ENCODE data around the gene MS4A18.

Gene MS4A18

GRCh38 chr11:60739114-60739513 lies 14.6 kb downstream of the MS4A18 start:
- H3K27me3 ChIP-seq (ENCODE audit: insufficient read depth, low read length), result no peaks in the 10 kb centered on the region
- H3K9ac ChIP-seq (ENCODE audit: low read depth, low read length), result no peak overlapping the region
- H3K9me3 ChIP-seq (ENCODE audit: insufficient read depth, low read depth, low read length), result no peaks in the 10 kb centered on the region
- H3K36me3 ChIP-seq (ENCODE audit: insufficient read depth, low read length), result no peaks in the 10 kb centered on the region
- H3K27ac ChIP-seq (ENCODE audit: low read depth, low read length), result no peak overlapping the region
- no peaks in the 10 kb centered on the region for H3K4me1 ChIP-seq (ENCODE audit: insufficient read depth, low read length)
- 83% methylated on average over 7 of the region's 7 CpGs for WGBS
- no peak overlapping the region for H3K4me3 ChIP-seq (ENCODE audit: low read length)

- no peaks in the 10 kb centered on the region for H3K36me3 ChIP-seq (ENCODE audit: insufficient read depth, low read length)
- peaks cover 2% of the 10 kb centered on the region; the same call in 1 of the 2 replicates for H3K4me1 ChIP-seq (ENCODE audit: insufficient read depth, low read length)
- no peak overlapping the region for H3K4me3 ChIP-seq (ENCODE audit: low read length)
- H3K27me3 ChIP-seq (ENCODE audit: insufficient read depth, low read length), result no peaks in the 10 kb centered on the region
- no peak overlapping the region for H3K9ac ChIP-seq (ENCODE audit: low read depth, low read length)
- no peaks in the 10 kb centered on the region for H3K9me3 ChIP-seq (ENCODE audit: insufficient read depth, low read depth, low read length)
- H3K27ac ChIP-seq (ENCODE audit: low read depth, low read length), result no peak overlapping the region
Measured at GRCh38 chr11:60740573-60740972, 16.1 kb downstream of the MS4A18 start.

DNA sequence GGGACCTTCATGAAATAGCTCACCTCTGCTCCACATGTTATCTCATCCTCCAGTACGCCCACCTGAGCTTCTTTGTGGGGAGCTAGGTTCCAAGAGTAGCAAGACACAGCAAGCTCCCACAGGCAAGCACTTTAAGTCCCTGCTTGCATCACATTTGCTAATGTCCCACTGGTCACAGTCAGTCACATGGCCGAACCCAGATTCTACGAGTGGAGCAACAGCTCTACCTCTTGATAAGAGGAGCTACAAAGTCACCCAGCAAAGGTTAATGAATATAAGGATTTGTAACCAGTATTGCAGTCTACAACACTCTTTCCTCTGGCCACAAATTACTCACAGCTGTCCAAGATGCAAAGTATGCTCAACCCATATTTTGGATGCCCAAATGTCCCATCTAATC lies 16.9 kb downstream of the MS4A18 start:
- H3K9me3 ChIP-seq (ENCODE audit: insufficient read depth, low read depth, low read length), result no peaks in the 10 kb centered on the region
- no peaks in the 10 kb centered on the region for H3K27me3 ChIP-seq (ENCODE audit: insufficient read depth, low read length)
- H3K9ac ChIP-seq (ENCODE audit: low read depth, low read length), result no peak overlapping the region
- no peak overlapping the region for H3K4me3 ChIP-seq (ENCODE audit: low read length)
- WGBS, result 94% methylated on average over 3 of the region's 3 CpGs
- no peaks in the 10 kb centered on the region for H3K36me3 ChIP-seq (ENCODE audit: insufficient read depth, low read length)
- H3K27ac ChIP-seq (ENCODE audit: low read depth, low read length), result no peak overlapping the region
- peaks cover 4% of the 10 kb centered on the region; the same call in 1 of the 2 replicates for H3K4me1 ChIP-seq (ENCODE audit: insufficient read depth, low read length)

- WGBS, result 100% methylated on average over 1 of the region's 1 CpG
- no peaks in the 10 kb centered on the region for H3K36me3 ChIP-seq (ENCODE audit: insufficient read depth, low read length)
- H3K9ac ChIP-seq (ENCODE audit: low read depth, low read length), result no peak overlapping the region
- no peak overlapping the region for H3K4me3 ChIP-seq (ENCODE audit: low read length)
- H3K27ac ChIP-seq (ENCODE audit: low read depth, low read length), result no peak overlapping the region
- no peaks in the 10 kb centered on the region for H3K9me3 ChIP-seq (ENCODE audit: insufficient read depth, low read depth, low read length)
- H3K27me3 ChIP-seq (ENCODE audit: insufficient read depth, low read length), result no peaks in the 10 kb centered on the region
- peaks cover 4% of the 10 kb centered on the region; the same call in 1 of the 2 replicates for H3K4me1 ChIP-seq (ENCODE audit: insufficient read depth, low read length)
Measured at GRCh38 chr11:60743058-60743457, 18.5 kb downstream of the MS4A18 start.

DNA sequence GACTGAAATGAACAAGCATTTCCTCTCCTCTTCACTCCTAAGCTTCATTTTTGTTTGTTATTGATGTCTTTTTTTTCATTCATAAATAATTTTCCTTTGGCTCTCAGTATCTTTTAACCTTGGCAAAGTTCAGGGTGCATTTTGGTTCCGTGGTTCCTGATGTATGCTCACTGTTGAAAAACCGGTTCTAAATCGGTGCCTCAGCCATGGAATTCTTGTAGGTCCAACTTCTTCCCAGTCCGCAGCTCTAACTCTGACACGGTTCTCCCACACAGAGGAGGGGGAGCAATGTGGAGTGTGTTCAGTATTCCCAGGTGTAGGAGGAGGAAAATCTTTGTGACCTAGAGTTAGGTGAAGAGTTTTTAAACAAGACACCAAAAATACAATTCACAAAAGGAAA lies 19.6 kb downstream of the MS4A18 start:
- WGBS, result 85% methylated on average over 5 of the region's 5 CpGs
- Histone ChIP-seq H3K4me1 (ENCODE audit: insufficient read depth, low read length) (peaks cover 4% of the 10 kb centered on the region; the same call in 1 of the 2 replicates), H3K9me3 (ENCODE audit: insufficient read depth, low read depth, low read length) (no peaks in the 10 kb centered on the region), H3K27ac (ENCODE audit: low read depth, low read length) (no peak overlapping the region), H3K27me3 (ENCODE audit: insufficient read depth, low read length) (no peaks in the 10 kb centered on the region), H3K4me3 (ENCODE audit: low read length) (no peak overlapping the region), H3K9ac (ENCODE audit: low read depth, low read length) (no peak overlapping the region), H3K36me3 (ENCODE audit: insufficient read depth, low read length) (no peaks in the 10 kb centered on the region)

DNA sequence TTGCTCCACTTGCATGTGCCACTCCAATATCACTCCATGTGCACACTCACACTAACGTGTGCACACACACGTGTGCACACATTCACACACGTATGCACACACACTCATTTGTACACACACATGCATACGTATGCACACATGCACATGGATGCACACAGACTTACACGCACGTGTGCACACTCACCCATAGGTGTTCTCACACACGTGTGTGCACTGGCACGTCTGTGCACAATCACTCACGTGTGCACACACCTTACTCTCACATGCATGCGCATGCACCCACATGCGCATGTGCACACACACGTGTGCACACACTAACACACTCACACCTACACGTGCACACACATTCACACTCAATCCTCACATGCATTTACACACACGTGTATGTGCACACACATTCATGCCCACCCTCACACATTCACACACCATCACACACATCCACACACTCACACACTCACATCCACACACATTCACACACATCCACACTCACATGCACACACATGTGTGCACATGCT lies 22.9 kb downstream of the MS4A18 start:
- H3K4me3 ChIP-seq (ENCODE audit: low read length), result no peak overlapping the region
- no peaks in the 10 kb centered on the region for H3K27me3 ChIP-seq (ENCODE audit: insufficient read depth, low read length)
- WGBS, result 94% methylated on average over 14 of the region's 14 CpGs

GRCh38 chr11:60748225-60748624 lies 23.7 kb downstream of the MS4A18 start:
- Histone ChIP-seq H3K27ac (ENCODE audit: low read depth, low read length) (no peak overlapping the region), H3K9me3 (ENCODE audit: insufficient read depth, low read depth, low read length) (no peaks in the 10 kb centered on the region), H3K4me3 (ENCODE audit: low read length) (no peak overlapping the region), H3K27me3 (ENCODE audit: insufficient read depth, low read length) (no peaks in the 10 kb centered on the region), H3K4me1 (ENCODE audit: insufficient read depth, low read length) (peaks cover 4% of the 10 kb centered on the region; the same call in 1 of the 2 replicates), H3K36me3 (ENCODE audit: insufficient read depth, low read length) (no peaks in the 10 kb centered on the region), H3K9ac (ENCODE audit: low read depth, low read length) (no peak overlapping the region)
- WGBS, result 90% methylated on average over 17 of the region's 17 CpGs

More for the DNA sequence above, 22.9 kb downstream of the MS4A18 start:
- Histone ChIP-seq H3K9me3 (ENCODE audit: insufficient read depth, low read depth, low read length) (no peaks in the 10 kb centered on the region), H3K27ac (ENCODE audit: low read depth, low read length) (no peak overlapping the region), H3K9ac (ENCODE audit: low read depth, low read length) (no peak overlapping the region), H3K4me1 (ENCODE audit: insufficient read depth, low read length) (peaks cover 4% of the 10 kb centered on the region; the same call in 1 of the 2 replicates), H3K36me3 (ENCODE audit: insufficient read depth, low read length) (no peaks in the 10 kb centered on the region)

DNA sequence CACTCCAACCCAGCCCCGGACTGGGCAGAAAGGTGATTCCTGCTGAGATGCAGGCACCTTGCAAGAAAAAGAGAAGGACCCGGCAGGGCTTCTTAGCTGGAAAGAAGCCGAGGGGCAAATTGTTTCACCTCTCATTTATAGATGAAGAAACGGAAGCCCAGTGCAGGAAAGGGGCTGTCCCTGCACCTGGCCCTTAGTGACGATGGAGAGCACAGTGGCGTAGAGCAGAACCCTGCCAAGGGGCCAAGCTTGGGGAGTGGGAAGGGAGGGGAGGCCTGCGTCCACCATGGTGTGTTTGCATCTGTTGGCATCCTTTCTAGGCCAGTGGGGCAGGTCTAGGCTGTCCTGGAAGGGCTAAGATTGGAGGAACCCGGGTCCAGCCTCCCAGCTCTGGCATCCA lies 24.3 kb downstream of the MS4A18 start:
- no peak overlapping the region for H3K9ac ChIP-seq (ENCODE audit: low read depth, low read length)
- H3K9me3 ChIP-seq (ENCODE audit: insufficient read depth, low read depth, low read length), result no peaks in the 10 kb centered on the region
- no peak overlapping the region for H3K27ac ChIP-seq (ENCODE audit: low read depth, low read length)
- H3K27me3 ChIP-seq (ENCODE audit: insufficient read depth, low read length), result no peaks in the 10 kb centered on the region
- H3K4me1 ChIP-seq (ENCODE audit: insufficient read depth, low read length), result peaks cover 4% of the 10 kb centered on the region; the same call in 1 of the 2 replicates
- 89% methylated on average over 8 of the region's 8 CpGs for WGBS
- no peaks in the 10 kb centered on the region for H3K36me3 ChIP-seq (ENCODE audit: insufficient read depth, low read length)
- H3K4me3 ChIP-seq (ENCODE audit: low read length), result no peak overlapping the region

DNA sequence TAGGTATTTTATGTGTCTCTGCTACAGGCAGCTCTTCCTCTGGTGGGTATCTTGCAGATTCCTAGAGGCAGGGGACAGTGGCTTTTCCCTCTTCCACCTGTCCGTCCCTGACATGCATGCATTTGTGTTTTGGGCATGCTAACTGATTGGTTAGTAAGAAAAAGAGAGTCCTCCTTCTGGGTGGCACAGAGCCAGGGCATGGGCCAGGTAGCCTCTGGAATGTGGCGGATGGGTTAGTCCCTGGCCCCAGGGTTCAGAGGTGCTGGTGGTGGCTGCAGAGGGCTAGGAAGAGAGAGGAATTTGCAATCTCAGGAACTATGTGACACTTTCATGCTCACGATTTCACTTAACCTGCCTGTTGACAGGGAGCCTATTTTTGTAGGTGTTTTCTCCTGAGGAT lies 26.4 kb downstream of the MS4A18 start:
- no peaks in the 10 kb centered on the region for H3K9me3 ChIP-seq (ENCODE audit: insufficient read depth, low read depth, low read length)
- no peak overlapping the region for H3K4me3 ChIP-seq (ENCODE audit: low read length)
- WGBS, result 91% methylated on average over 3 of the region's 3 CpGs
- no peak overlapping the region for H3K9ac ChIP-seq (ENCODE audit: low read depth, low read length)
- no peaks in the 10 kb centered on the region for H3K27me3 ChIP-seq (ENCODE audit: insufficient read depth, low read length)
- no peak overlapping the region for H3K27ac ChIP-seq (ENCODE audit: low read depth, low read length)
- H3K36me3 ChIP-seq (ENCODE audit: insufficient read depth, low read length), result no peaks in the 10 kb centered on the region
- no peaks in the 10 kb centered on the region for H3K4me1 ChIP-seq (ENCODE audit: insufficient read depth, low read length)

DNA sequence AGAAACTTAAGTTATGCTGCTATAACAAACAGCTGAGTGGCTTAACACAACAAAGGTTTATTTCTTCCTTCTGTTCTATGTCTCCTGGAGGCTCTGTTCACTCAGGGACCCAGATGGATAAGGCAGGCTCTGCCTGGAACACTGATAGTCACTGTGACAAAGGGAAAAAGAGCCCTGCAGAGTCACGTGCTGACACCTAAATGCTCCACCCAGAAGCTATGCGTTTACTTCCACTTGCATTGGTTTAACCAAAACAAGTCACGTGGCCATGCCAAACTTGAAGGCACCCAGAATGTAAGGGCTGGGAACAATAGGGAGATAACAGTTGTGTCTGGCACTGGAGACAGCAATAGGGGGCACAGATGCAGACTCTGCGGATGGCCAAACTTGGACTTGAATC lies 28.8 kb downstream of the MS4A18 start:
- 71% methylated on average over 4 of the region's 4 CpGs for WGBS
- no peak overlapping the region for H3K9ac ChIP-seq (ENCODE audit: low read depth, low read length)
- H3K4me1 ChIP-seq (ENCODE audit: insufficient read depth, low read length), result no peaks in the 10 kb centered on the region
- no peaks in the 10 kb centered on the region for H3K9me3 ChIP-seq (ENCODE audit: insufficient read depth, low read depth, low read length)
- H3K27ac ChIP-seq (ENCODE audit: low read depth, low read length), result no peak overlapping the region
- no peaks in the 10 kb centered on the region for H3K36me3 ChIP-seq (ENCODE audit: insufficient read depth, low read length)
- no peaks in the 10 kb centered on the region for H3K27me3 ChIP-seq (ENCODE audit: insufficient read depth, low read length)
- no peak overlapping the region for H3K4me3 ChIP-seq (ENCODE audit: low read length)

DNA sequence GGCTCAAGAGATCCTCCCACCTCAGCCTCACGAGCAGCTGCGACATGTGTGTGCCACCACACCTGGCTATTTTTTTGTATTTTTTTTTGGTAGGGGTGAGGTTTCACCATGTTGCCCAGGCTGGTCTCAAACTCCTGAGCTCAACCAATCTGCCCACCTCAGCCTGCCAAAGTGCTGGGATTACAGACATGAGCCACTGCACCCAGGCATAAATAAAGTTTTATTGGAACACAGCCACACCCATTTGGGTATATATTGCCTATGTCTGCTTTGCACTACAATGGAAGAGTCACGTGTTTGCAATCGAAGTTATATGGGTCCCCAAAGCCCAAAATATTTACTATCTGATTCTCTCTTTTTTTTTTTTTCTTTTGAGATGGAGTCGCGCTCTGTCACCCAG lies 30.4 kb downstream of the MS4A18 start:
- no peaks in the 10 kb centered on the region for H3K9me3 ChIP-seq (ENCODE audit: insufficient read depth, low read depth, low read length)
- H3K27me3 ChIP-seq (ENCODE audit: insufficient read depth, low read length), result no peaks in the 10 kb centered on the region

More for the DNA sequence above, 30.4 kb downstream of the MS4A18 start:
- no peaks in the 10 kb centered on the region for H3K36me3 ChIP-seq (ENCODE audit: insufficient read depth, low read length)
- 97% methylated on average over 6 of the region's 6 CpGs for WGBS
- no peak overlapping the region for H3K4me3 ChIP-seq (ENCODE audit: low read length)
- no peak overlapping the region for H3K27ac ChIP-seq (ENCODE audit: low read depth, low read length)
- H3K9ac ChIP-seq (ENCODE audit: low read depth, low read length), result no peak overlapping the region
- no peaks in the 10 kb centered on the region for H3K4me1 ChIP-seq (ENCODE audit: insufficient read depth, low read length)

Data from HUES64 (cell line).